Loucy (cell line): ENCODE measurements around the gene BHLHE23.

Experiments
- CTCF ChIP-seq: fragments of 200-600 bp; sonication (generic); conservative IDR thresholded peaks from 2 replicates; pipeline ENCODE4 v1.5.1; 2014; ENCODE audit warnings: mild to moderate bottlenecking, antibody characterized with exemption, low read length
- EZH2phosphoT487 ChIP-seq: fragments of 200-600 bp; IDR thresholded peaks from 2 replicates; pipeline ENCODE4 v1.6.1; 2018; ENCODE audit warnings: antibody characterized with exemption, mild to moderate bottlenecking, moderate library complexity, borderline replicate concordance

- TF ChIP-seq CTCF (no peak), EZH2phosphoT487 (no peak)
These were observed 31.0 kb upstream of the BHLHE23 start for GRCh38 chr20:63037669-63038268.
